CD4-positive, alpha-beta T cell treated with Interleukin-17A for 4 hours (primary cell): Measurements from ENCODE around the gene PCDHGB1.
"Not testable (repeated sequence)": the region's sequence is repeated elsewhere in the genome, so short reads cannot be mapped to it uniquely, and the experiment has no call there.

Experiments used
- DNase-seq: peaks from one replicate; pipeline ENCODE4 v3.0.0-alpha.2; 2020; ENCODE audit warnings: mixed read lengths

The PCDHGB1 gene

GRCh38 chr5:141351591-141351990, 1.7 kb downstream of the PCDHGB1 start:
- DNase-seq: no peak

GRCh38 chr5:141354900-141355469, 5.1 kb downstream of the PCDHGB1 start, which contains the start of gene PCDHGA4:
Gene PCDHGA4 (plus strand): TSS chr5:141355021. CDS start chr5:141355108, 87 bp downstream.
- no peak for DNase-seq

- DNase-seq: no peak
Observed at GRCh38 chr5:141355641-141356040, 5.7 kb downstream of the PCDHGB1 start.

- no peak for DNase-seq
Observed at GRCh38 chr5:141356133-141356532, 6.2 kb downstream of the PCDHGB1 start.

GRCh38 chr5:141356950-141357349, 7.1 kb downstream of the PCDHGB1 start:
- no peak for DNase-seq

GRCh38 chr5:141359790-141360426, 10.0 kb downstream of the PCDHGB1 start, which contains the start of gene PCDHGB2:
Gene PCDHGB2 (plus strand): TSS chr5:141359994. CDS start chr5:141360136, 142 bp downstream.
- no peak for DNase-seq

GRCh38 chr5:141360685-141361084, 10.8 kb downstream of the PCDHGB1 start:
- DNase-seq: no peak

GRCh38 chr5:141362719-141363118, 12.8 kb downstream of the PCDHGB1 start:
- no peak for DNase-seq

GRCh38 chr5:141363952-141364660, 14.2 kb downstream of the PCDHGB1 start, which contains the start of gene PCDHGA5:
Gene PCDHGA5 (plus strand): TSS chr5:141364162. CDS start chr5:141364331, 169 bp downstream.
- no peak for DNase-seq

- DNase-seq: no peak
Observed at GRCh38 chr5:141366016-141366896, 16.4 kb downstream of the PCDHGB1 start.

- peak; percentile 34 for DNase-seq
Observed at GRCh38 chr5:141369994-141370848, 20.3 kb downstream of the PCDHGB1 start, which contains the start of gene PCDHGB3. Gene PCDHGB3 (plus strand): TSS chr5:141370242. CDS start chr5:141370395, 153 bp downstream.

- DNase-seq: no peak
Observed at GRCh38 chr5:141371572-141372475, 21.9 kb downstream of the PCDHGB1 start.

GRCh38 chr5:141373673-141374317, 23.9 kb downstream of the PCDHGB1 start, which contains the start of gene PCDHGA6:
Gene PCDHGA6 (plus strand): TSS chr5:141373891. CDS start chr5:141374084, 193 bp downstream.
- no peak for DNase-seq

GRCh38 chr5:141374627-141375026, 24.7 kb downstream of the PCDHGB1 start:
- no peak for DNase-seq

GRCh38 chr5:141375444-141376155, 25.7 kb downstream of the PCDHGB1 start:
- not testable (repeated sequence) for DNase-seq

- DNase-seq: no peak
Observed at GRCh38 chr5:141382469-141383294, 32.8 kb downstream of the PCDHGB1 start, which contains the start of gene PCDHGA7. Gene PCDHGA7 (plus strand): TSS chr5:141382742. CDS start chr5:141382900, 158 bp downstream.

- DNase-seq: no peak
Observed at GRCh38 chr5:141383345-141383744, 33.4 kb downstream of the PCDHGB1 start.
